ENCODE data around the gene SLC24A5.

Gene SLC24A5

GRCh38 chr15:48186271-48186670 is 65.5 kb downstream of the SLC24A5 start:
- in situ Hi-C loops (cut with HindIII; ENCODE audit: low pct_ligation_motif_present, low sequenced_read_pairs) = no loop called here
- Histone ChIP-seq H3K36me3 (replicated peaks) (no peaks in the 10 kb centered on the region), H3K4me3 (ENCODE audit: low read depth, low read length) (no peak overlapping the region), H3K27me3 (replicated peaks) (no peaks in the 10 kb centered on the region), H3K27ac (no peak overlapping the region)
- TF ChIP-seq CTCF (IDR thresholded peaks at IDR 0.05; ENCODE audit: low read depth, low read length, missing control alignments) = no peak
- no peak for DNase-seq

GRCh38 chr15:48190932-48191573 is 70.3 kb downstream of the SLC24A5 start:
- peak overlapping the region; percentile 27 for H3K4me3 ChIP-seq (ENCODE audit: low read depth, low read length)
- TF ChIP-seq CTCF (IDR thresholded peaks at IDR 0.05; ENCODE audit: low read depth, low read length, missing control alignments) = no peak
- H3K27me3 ChIP-seq (replicated peaks) = no peaks in the 10 kb centered on the region
- H3K36me3 ChIP-seq (replicated peaks) = no peaks in the 10 kb centered on the region
- in situ Hi-C loops (cut with HindIII; ENCODE audit: low pct_ligation_motif_present, low sequenced_read_pairs) = no loop called here
- H3K27ac ChIP-seq = no peak overlapping the region
- DNase-seq = peak; percentile 69

- H3K27ac ChIP-seq = no peak within 1 kb of the TSS
- TF ChIP-seq CTCF (IDR thresholded peaks at IDR 0.05; ENCODE audit: low read depth, low read length, missing control alignments) = no peak
- H3K36me3 ChIP-seq (replicated peaks) = no peaks in the 10 kb centered on the region
- H3K27me3 ChIP-seq (replicated peaks) = no peaks in the 10 kb centered on the region
- H3K4me3 ChIP-seq (ENCODE audit: low read depth, low read length) = peak within 1 kb of the TSS; percentile 27
- no peak for DNase-seq
- in situ Hi-C loops (cut with HindIII; ENCODE audit: low pct_ligation_motif_present, low sequenced_read_pairs) = no loop called here
These were observed 70.9 kb downstream of the SLC24A5 start, which contains the start of gene CTXN2 for GRCh38 chr15:48191574-48192225. CTXN2 (plus strand) TSS chr15:48191665; CDS start chr15:48201301, 9,636 bp downstream.

All from brain microvascular endothelial cell (primary cell).